Caco-2 (cell line): Measurements from ENCODE around the gene ACOXL. TPM values are rescaled to one million over a fixed set of nuclear protein-coding genes. Genes with fewer than 3 reads are reported as not detected.

ENCODE experiments used
- BruUV-seq: library from RNA; stranded (reverse); fragments of 400-500 nt; replicated peaks from 2 replicates; lab custom pipeline; 2021; lab: Mats Ljungman, UMichigan
- CTCF ChIA-PET: fragments of 300-600 bp; sonication (Branson Sonifier 250); formaldehyde crosslinking; loops from one replicate; lab custom pipeline; 2022; ENCODE audit warnings: antibody characterized with exemption; lab: Charles Lee
- POLR2A ChIA-PET: fragments of 300-600 bp; sonication (Branson Sonifier 250); formaldehyde crosslinking; loops from one replicate; lab custom pipeline; 2022; ENCODE audit warnings: antibody characterized with exemption; lab: Charles Lee
- DNase-seq, 2 experiments: peaks; one replicate each; pipeline versions ENCODE4 v3.0.0 to v3.0.0-alpha.2; 2020 to 2022
- H3K27me3 ChIP-seq: replicated peaks from 2 replicates; pipeline ENCODE4 v1.6.0; 2011; ENCODE audit warnings: low read length; ENCODE audit not compliant: control insufficient read depth, insufficient read depth
- H3K36me3 ChIP-seq: 2 replicates; pipeline ENCODE4 v1.5.1; 2011; ENCODE audit warnings: low read length; ENCODE audit not compliant: control insufficient read depth, insufficient read depth
- H3K4me1 ChIP-seq: fragments of 250-450 bp; sonication (Bioruptor Pico); 2 replicates; pipeline ENCODE4 v1.5.1; 2020; ENCODE audit warnings: mild to moderate bottlenecking
- H3K4me3 ChIP-seq: 2 replicates; pipeline ENCODE4 v1.5.1; 2011; ENCODE audit warnings: low read depth, mild to moderate bottlenecking, control low read depth, low read length
- H3K9me3 ChIP-seq: fragments of 250-450 bp; sonication (Bioruptor Pico); 2 replicates; pipeline ENCODE4 v1.5.1; 2020; ENCODE audit warnings: mild to moderate bottlenecking, moderate library complexity
- H3K27ac Mint-ChIP-seq: one replicate; pipeline ENCODE4 v1.8.0; 2022; ENCODE audit warnings: mixed read lengths; ENCODE audit not compliant: unreplicated experiment
- H3K27me3 Mint-ChIP-seq: one replicate; pipeline ENCODE4 v1.8.0; 2022; ENCODE audit warnings: mixed read lengths; ENCODE audit not compliant: insufficient read depth, unreplicated experiment
- H3K36me3 Mint-ChIP-seq: one replicate; pipeline ENCODE4 v1.8.0; 2022; ENCODE audit warnings: mild to moderate bottlenecking, mixed read lengths; ENCODE audit not compliant: insufficient read depth, unreplicated experiment
- H3K4me1 Mint-ChIP-seq: one replicate; pipeline ENCODE4 v1.8.0; 2022; ENCODE audit warnings: low read depth, mixed read lengths; ENCODE audit not compliant: unreplicated experiment
- H3K4me3 Mint-ChIP-seq: one replicate; pipeline ENCODE4 v1.8.0; 2022; ENCODE audit warnings: mild to moderate bottlenecking, moderate library complexity, mixed read lengths; ENCODE audit not compliant: unreplicated experiment
- H3K9me3 Mint-ChIP-seq: one replicate; pipeline ENCODE4 v1.8.0; 2022; ENCODE audit warnings: mixed read lengths; ENCODE audit not compliant: unreplicated experiment
- intact Hi-C: fragments of 100-400 bp; cut with micrococcal nuclease; formaldehyde crosslinking; loops from one replicate; pipeline ENCODE4 v1.10.0; 2022; ENCODE audit not compliant: unreplicated experiment
- total RNA-seq: library from RNA; stranded (reverse); gene quantifications from 2 replicates; pipeline ENCODE4 v1.2.3, GENCODE V29; 2022
- TF ChIP-seq, protein P1 (sequence below), 2 experiments: fragments of 200-600 bp in 1 of 2; IDR thresholded peaks; 1 replicate in 1 of 2; 2 replicates in 1 of 2; pipeline versions ENCODE4 v1.5.1 to v1.8.0; 2011 to 2022; ENCODE audit warnings: antibody characterized with exemption in 1 of 2, control low read depth in 1 of 2, inconsistent platforms in 1 of 2, low read depth in 1 of 2, low read length in 1 of 2, mild to moderate bottlenecking in 1 of 2, moderate library complexity in 1 of 2; ENCODE audit not compliant: insufficient read depth in 1 of 2, severe bottlenecking in 1 of 2, unreplicated experiment in 1 of 2

Gene ACOXL
- total RNA-seq, 1 experiment from 2014 or later, result 2.6 TPM

DNA sequence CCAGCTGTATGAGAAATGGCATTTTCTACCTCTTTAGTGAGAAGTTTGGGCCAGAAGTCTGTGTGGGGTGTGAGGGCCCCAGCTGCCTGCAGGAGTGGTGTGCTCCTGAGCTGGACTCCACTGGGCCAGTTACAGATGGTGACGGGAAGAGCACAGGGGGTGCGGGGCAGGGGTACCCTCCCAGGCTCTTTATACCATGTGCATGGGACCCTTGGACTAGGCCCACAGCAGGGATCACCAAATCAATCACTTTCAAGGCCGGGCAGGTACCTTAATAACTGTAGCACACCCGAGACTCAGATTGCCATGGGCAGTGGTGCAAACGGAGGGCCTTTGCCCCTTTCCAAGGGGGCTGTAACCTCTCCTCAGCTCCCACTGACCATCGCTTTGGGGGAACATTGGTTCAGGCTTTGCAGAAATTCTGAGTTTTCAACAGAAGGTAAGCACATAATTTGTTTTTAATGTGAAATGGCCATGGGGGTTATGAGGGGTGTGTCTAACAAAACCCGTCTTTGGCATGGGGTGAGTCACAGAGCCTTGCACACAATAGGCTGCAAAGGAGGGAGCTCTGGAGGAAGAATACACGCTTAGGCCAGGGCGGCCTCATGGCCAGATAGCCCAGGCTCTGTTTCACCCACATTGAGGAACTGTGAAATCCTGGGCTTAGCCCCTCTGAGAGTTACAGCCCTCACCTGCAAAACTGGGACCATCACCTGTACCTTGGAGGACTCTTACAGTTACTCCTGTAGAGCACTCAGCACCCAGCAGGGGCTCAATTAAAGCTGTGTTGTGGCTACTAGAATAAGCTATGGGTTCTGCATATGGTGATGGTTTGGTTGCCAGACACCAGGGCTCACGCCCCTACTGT lies 247.3 kb downstream of the ACOXL start:
- Histone ChIP-seq H3K9me3 (no peaks in the 10 kb centered on the region), H3K27me3 (no peaks in the 10 kb centered on the region), H3K4me1 (no peaks in the 10 kb centered on the region), H3K36me3 (no peaks in the 10 kb centered on the region), H3K4me3 (no peak overlapping the region)
- ChIA-PET POLR2A (no interaction called here), CTCF (no interaction called here)
- TF ChIP-seq, protein P1, sequence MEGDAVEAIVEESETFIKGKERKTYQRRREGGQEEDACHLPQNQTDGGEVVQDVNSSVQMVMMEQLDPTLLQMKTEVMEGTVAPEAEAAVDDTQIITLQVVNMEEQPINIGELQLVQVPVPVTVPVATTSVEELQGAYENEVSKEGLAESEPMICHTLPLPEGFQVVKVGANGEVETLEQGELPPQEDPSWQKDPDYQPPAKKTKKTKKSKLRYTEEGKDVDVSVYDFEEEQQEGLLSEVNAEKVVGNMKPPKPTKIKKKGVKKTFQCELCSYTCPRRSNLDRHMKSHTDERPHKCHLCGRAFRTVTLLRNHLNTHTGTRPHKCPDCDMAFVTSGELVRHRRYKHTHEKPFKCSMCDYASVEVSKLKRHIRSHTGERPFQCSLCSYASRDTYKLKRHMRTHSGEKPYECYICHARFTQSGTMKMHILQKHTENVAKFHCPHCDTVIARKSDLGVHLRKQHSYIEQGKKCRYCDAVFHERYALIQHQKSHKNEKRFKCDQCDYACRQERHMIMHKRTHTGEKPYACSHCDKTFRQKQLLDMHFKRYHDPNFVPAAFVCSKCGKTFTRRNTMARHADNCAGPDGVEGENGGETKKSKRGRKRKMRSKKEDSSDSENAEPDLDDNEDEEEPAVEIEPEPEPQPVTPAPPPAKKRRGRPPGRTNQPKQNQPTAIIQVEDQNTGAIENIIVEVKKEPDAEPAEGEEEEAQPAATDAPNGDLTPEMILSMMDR (IDR thresholded peaks at IDR 0.05; ENCODE audit: insufficient read depth in 1 of 2, low read depth in 1 of 2, low read length in 1 of 2, severe bottlenecking in 1 of 2, unreplicated experiment in 1 of 2), result no peak
- BruUV-seq, result no TSS peak
- H3K27me3 Mint-ChIP-seq, result peaks cover 10% of the 10 kb centered on the region
- H3K4me1 Mint-ChIP-seq, result no peaks in the 10 kb centered on the region
- no peaks in the 10 kb centered on the region for H3K36me3 Mint-ChIP-seq
- no peak overlapping the region for H3K27ac Mint-ChIP-seq
- intact Hi-C loops, result no loop called here
- no peaks in the 10 kb centered on the region for H3K9me3 Mint-ChIP-seq
- no peak for DNase-seq
- no peak overlapping the region for H3K4me3 Mint-ChIP-seq

DNA sequence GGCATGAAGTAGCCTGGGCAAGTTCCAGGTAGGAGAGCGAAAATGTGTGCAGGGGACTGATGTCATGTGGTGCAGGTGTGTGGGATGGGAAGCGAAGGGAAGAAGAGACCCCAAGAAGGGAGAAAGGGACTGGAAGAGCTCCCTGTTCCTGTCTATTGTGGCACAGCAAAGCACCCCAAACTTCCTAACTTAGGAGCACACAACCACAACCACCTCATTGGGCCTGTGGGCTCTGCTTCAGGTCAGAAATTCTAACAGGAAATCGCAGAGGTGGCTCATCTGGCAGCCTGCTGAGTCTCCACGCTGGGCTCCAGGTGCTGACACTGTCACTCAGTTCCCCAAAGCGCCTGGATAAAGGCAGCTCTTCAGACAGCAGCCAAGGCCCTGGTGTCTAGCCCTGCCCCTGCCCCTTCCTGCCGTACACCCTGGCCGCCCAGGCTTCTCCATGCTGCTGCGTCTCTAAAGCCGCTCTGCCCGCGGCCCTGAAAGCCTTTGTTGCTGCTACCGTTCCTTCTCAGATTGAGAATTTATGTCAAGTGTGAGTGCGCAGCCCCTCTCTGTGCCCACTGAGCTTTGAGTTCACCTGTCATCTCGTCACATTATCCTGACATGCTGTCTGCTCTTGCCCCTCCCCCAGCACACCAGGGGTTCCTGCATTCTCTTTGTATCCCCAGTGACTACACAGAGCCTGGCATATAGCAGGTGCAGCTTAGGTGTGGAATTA lies 248.1 kb downstream of the ACOXL start:
- Histone ChIP-seq H3K4me3 (no peak overlapping the region), H3K27me3 (no peaks in the 10 kb centered on the region), H3K9me3 (no peaks in the 10 kb centered on the region), H3K4me1 (no peaks in the 10 kb centered on the region), H3K36me3 (no peaks in the 10 kb centered on the region)
- no peak overlapping the region for H3K4me3 Mint-ChIP-seq
- H3K27me3 Mint-ChIP-seq, result peaks cover 11% of the 10 kb centered on the region
- POLR2A ChIA-PET, result no interaction called here
- H3K4me1 Mint-ChIP-seq, result no peaks in the 10 kb centered on the region
- H3K9me3 Mint-ChIP-seq, result no peaks in the 10 kb centered on the region
- no peak overlapping the region for H3K27ac Mint-ChIP-seq
- intact Hi-C loops, result no loop called here
- BruUV-seq, result no TSS peak
- H3K36me3 Mint-ChIP-seq, result no peaks in the 10 kb centered on the region
- CTCF ChIA-PET, result no interaction called here
- TF ChIP-seq, protein P1 (IDR thresholded peaks at IDR 0.05; ENCODE audit: insufficient read depth in 1 of 2, low read depth in 1 of 2, low read length in 1 of 2, severe bottlenecking in 1 of 2, unreplicated experiment in 1 of 2), result no peak
- DNase-seq, result no peak

DNA sequence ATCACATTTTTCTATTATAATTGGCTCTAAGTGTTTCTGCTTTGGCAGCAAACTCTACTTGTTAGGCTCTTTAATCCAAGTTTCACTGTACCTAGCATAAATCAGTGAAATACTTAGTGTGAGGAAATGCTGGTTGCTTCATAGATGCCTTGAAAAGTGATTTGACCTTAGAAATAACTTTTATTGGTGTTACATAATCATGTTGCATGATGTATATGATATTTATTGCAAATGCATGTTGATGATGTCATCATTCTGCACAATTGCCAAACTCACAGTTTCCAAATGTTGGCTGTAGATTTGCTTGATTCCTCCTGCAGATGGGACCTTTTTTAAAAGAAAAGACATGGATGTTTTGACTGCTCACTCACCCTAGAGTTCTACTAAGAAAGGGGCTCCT lies 250.8 kb downstream of the ACOXL start:
- intact Hi-C loops, result no loop called here
- H3K36me3 Mint-ChIP-seq, result no peaks in the 10 kb centered on the region
- H3K4me1 Mint-ChIP-seq, result no peaks in the 10 kb centered on the region
- ChIA-PET CTCF (no interaction called here), POLR2A (no interaction called here)
- Histone ChIP-seq H3K27me3 (no peaks in the 10 kb centered on the region), H3K4me3 (no peak overlapping the region), H3K4me1 (no peaks in the 10 kb centered on the region), H3K36me3 (no peaks in the 10 kb centered on the region), H3K9me3 (no peaks in the 10 kb centered on the region)
- no peaks in the 10 kb centered on the region for H3K9me3 Mint-ChIP-seq
- H3K27me3 Mint-ChIP-seq, result peaks cover 7% of the 10 kb centered on the region
- TF ChIP-seq, protein P1 (IDR thresholded peaks at IDR 0.05; ENCODE audit: insufficient read depth in 1 of 2, low read depth in 1 of 2, low read length in 1 of 2, severe bottlenecking in 1 of 2, unreplicated experiment in 1 of 2), result no peak
- H3K27ac Mint-ChIP-seq, result no peak overlapping the region
- DNase-seq, result no peak
- BruUV-seq, result no TSS peak
- no peak overlapping the region for H3K4me3 Mint-ChIP-seq
